GM12878 (cell line): Measurements from ENCODE around the gene YWHAQ. TPM values are rescaled to one million over a fixed set of nuclear protein-coding genes. Genes with fewer than 3 reads are reported as not detected.

Experiments
- ATAC-seq: fragments of 200-7000 bp; cut with Tn5 transposase; 3 replicates; pipeline ENCODE4 v1.9.1; 2020; ENCODE audit warnings: mild to moderate bottlenecking, moderate library complexity
- BruUV-seq: library from RNA; stranded (reverse); fragments of 400-500 nt; replicated peaks from 2 replicates; lab custom pipeline; 2021; lab: Mats Ljungman, UMichigan
- CTCF ChIA-PET: fragments of 300-600 bp; sonication (Branson Sonifier 250); formaldehyde crosslinking; extraction: SDS; loops from one replicate; lab custom pipeline; 2021; ENCODE audit warnings: inconsistent platforms; lab: Yijun Ruan, JAX
- POLR2A ChIA-PET: fragments of 350-600 bp; formaldehyde crosslinking; extraction: SDS; loops from one replicate; lab custom pipeline; 2021; ENCODE audit warnings: inconsistent platforms; lab: Charles Lee
- RAD21 ChIA-PET: fragments of 300-600 bp; sonication (Branson Sonifier 250); formaldehyde crosslinking; loops from one replicate; lab custom pipeline; 2023; ENCODE audit warnings: antibody characterized with exemption; ENCODE audit not compliant: unreplicated experiment; lab: Charles Lee
- SMC1A ChIA-PET: fragments of 300-600 bp; sonication (Branson Sonifier 250); formaldehyde crosslinking; loops from one replicate; lab custom pipeline; 2023; ENCODE audit not compliant: unreplicated experiment, uncharacterized antibody; lab: Charles Lee
- DNase-seq: peaks from one replicate; pipeline ENCODE4 v3.0.0-alpha.2; 2011; ENCODE audit warnings: low read depth, low spot score
- FAIRE-seq: peaks from 3 replicates; lab custom pipeline; 2011; peaks lifted over from hg19 to GRCh38; lab: Jason Lieb, UNC
- H2AFZ ChIP-seq: 2 replicates; pipeline ENCODE4 v1.6.0; 2011; ENCODE audit warnings: low read depth, low read length, control low read depth; ENCODE audit not compliant: control insufficient read depth
- H3K27ac ChIP-seq: 2 replicates; pipeline ENCODE4 v1.5.1; 2011; ENCODE audit warnings: control low read depth; ENCODE audit not compliant: control insufficient read depth, insufficient read depth
- H3K27me3 ChIP-seq, 2 experiments: replicated peaks in 1 of 2; 2 replicates each; pipeline versions ENCODE4 v1.6.0 to v1.6.1; 2011; ENCODE audit warnings: low read length in 1 of 2; ENCODE audit not compliant: control insufficient read depth in 2 of 2, insufficient read depth in 2 of 2
- H3K36me3 ChIP-seq, 2 experiments: 2 replicates each; pipeline ENCODE4 v1.5.1; 2011; ENCODE audit warnings: low read length in 1 of 2; ENCODE audit not compliant: control insufficient read depth in 2 of 2, insufficient read depth in 2 of 2
- H3K4me1 ChIP-seq: 2 replicates; pipeline ENCODE4 v1.6.1; 2011; ENCODE audit warnings: mild to moderate bottlenecking, low read length, moderate library complexity, mixed read lengths; ENCODE audit not compliant: control insufficient read depth, insufficient read depth
- H3K4me2 ChIP-seq: 2 replicates; pipeline ENCODE4 v1.6.0; 2011; ENCODE audit warnings: control low read depth; ENCODE audit not compliant: control insufficient read depth, insufficient read depth
- H3K4me3 ChIP-seq: fragments of 200-600 bp; sonication (generic); 2 replicates; pipeline ENCODE4 v1.5.1; 2016
- H3K79me2 ChIP-seq: 2 replicates; pipeline ENCODE4 v1.6.0; 2011; ENCODE audit warnings: low read length; ENCODE audit not compliant: control insufficient read depth, insufficient read depth
- H3K9ac ChIP-seq: 2 replicates; pipeline ENCODE4 v1.8.0; 2011; ENCODE audit warnings: low read length, control low read depth, mixed read lengths; ENCODE audit not compliant: control insufficient read depth, insufficient read depth
- H3K9me3 ChIP-seq: replicated peaks from 3 replicates; pipeline ENCODE4 v1.5.1; 2011; ENCODE audit warnings: mild to moderate bottlenecking, low read length; ENCODE audit not compliant: control insufficient read depth, insufficient read depth
- H4K20me1 ChIP-seq: 2 replicates; pipeline ENCODE4 v1.6.0; 2011; ENCODE audit not compliant: control insufficient read depth, insufficient read depth
- CBX3 ChIP-seq: fragments of 200-600 bp; sonication (generic); IDR thresholded peaks from 2 replicates; pipeline ENCODE4 v1.6.1; 2016; ENCODE audit warnings: low read depth, borderline replicate concordance
- CBX5 ChIP-seq: sonication (generic); IDR thresholded peaks from 2 replicates; pipeline ENCODE4 v1.6.1; 2016; ENCODE audit warnings: low read depth, moderate library complexity, mild to moderate bottlenecking, inconsistent platforms
- CEBPB ChIP-seq, 2 experiments: fragments of 150-350 bp in 1 of 2; IDR thresholded peaks; 2 replicates each; pipeline ENCODE4 v1.6.1; 2012 to 2014; ENCODE audit warnings: low read depth in 2 of 2, low read length in 2 of 2, borderline replicate concordance in 1 of 2, inconsistent platforms in 1 of 2
- FOXM1 ChIP-seq: IDR thresholded peaks from 2 replicates; pipeline ENCODE4 v1.6.1; 2012; ENCODE audit warnings: low read depth, mild to moderate bottlenecking, inconsistent platforms, low read length, moderate library complexity
- HCFC1 ChIP-seq: fragments of 150-350 bp; IDR thresholded peaks from 2 replicates; pipeline ENCODE4 v1.6.1; 2014; ENCODE audit warnings: low read length
- IKZF1 ChIP-seq: fragments of 450-650 bp; conservative IDR thresholded peaks from 2 replicates; pipeline ENCODE4 v1.6.1; 2017; ENCODE audit warnings: antibody characterized with exemption, mild to moderate bottlenecking
- MEF2B ChIP-seq: fragments of 450-650 bp; IDR thresholded peaks from 2 replicates; pipeline ENCODE4 v1.6.1; 2018; ENCODE audit warnings: mild to moderate bottlenecking, moderate library complexity; ENCODE audit not compliant: partially characterized antibody, poor library complexity, severe bottlenecking
- NBN ChIP-seq: fragments of 450-650 bp; IDR thresholded peaks from 2 replicates; pipeline ENCODE4 v1.6.1; 2016
- NR2F1 ChIP-seq: fragments of 450-650 bp; conservative IDR thresholded peaks from 2 replicates; pipeline ENCODE4 v1.6.1; 2017; ENCODE audit warnings: mild to moderate bottlenecking
- RFX5 ChIP-seq: IDR thresholded peaks from 2 replicates; pipeline ENCODE4 v1.6.1; 2011; ENCODE audit warnings: low read depth, low read length, improper control_type of control experiment
- TCF12 ChIP-seq: IDR thresholded peaks from 2 replicates; pipeline ENCODE4 v1.6.1; 2011; ENCODE audit warnings: low read depth, mild to moderate bottlenecking, low read length
- ZZZ3 ChIP-seq: IDR thresholded peaks from 2 replicates; pipeline ENCODE4 v1.6.1; 2011; ENCODE audit warnings: low read depth; ENCODE audit not compliant: control insufficient read depth, insufficient read length
- whole genome bisulfite sequencing: methylation state at CpG from one replicate; pipeline ENCODE4 v1.1.6; 2016; ENCODE audit warnings: low lambda C conversion rate; ENCODE audit not compliant: insufficient replicate concordance, insufficient coverage; ENCODE audit errors: missing lambda C conversion rate; 5-methylcytosine and 5-hydroxymethylcytosine counted together
- in situ Hi-C: fragments of 300-500 bp; cut with MboI; formaldehyde crosslinking; loops from 9 replicates; pipeline ENCODE4 v1.14.3; 2018; ENCODE audit warnings: mixed read lengths
- intact Hi-C: fragments of 100-400 bp; cut with micrococcal nuclease; formaldehyde crosslinking; loops from one replicate; pipeline ENCODE4 v1.14.2; 2022; ENCODE audit not compliant: unreplicated experiment
- polyA plus RNA-seq, 11 experiments: library from polyadenylated mRNA; depleted of rRNA in 4 of 11; unstranded in 6 of 11; stranded (reverse) in 5 of 11; fragments of >200 nt; fragmentation: Nextera tagmentation in 4 of 11; fragmentation: Illumina TruSeq in 1 of 11; extraction: Ambion mirVana in 4 of 11; extraction: Trizol in 1 of 11; gene quantifications; 1 replicate in 1 of 11; 2 replicates in 10 of 11; pipeline versions ENCODE4 v1.2.1 to v1.2.3, GENCODE V29; 2011 to 2016; ENCODE audit warnings: inconsistent platforms in 2 of 11, missing spikeins in 2 of 11, low read depth in 1 of 11
- total RNA-seq, 4 experiments: library from RNA; depleted of rRNA in 3 of 4; stranded (reverse); fragments of >200 nt in 3 of 4; fragmentation: Illumina TruSeq in 1 of 4; extraction: Trizol in 1 of 4; gene quantifications; 2 replicates each; pipeline versions ENCODE4 v1.2.1 to v1.2.3, GENCODE V29; 2013 to 2021
- TF ChIP-seq, protein P1 (sequence below): IDR thresholded peaks from 2 replicates; pipeline ENCODE4 v1.6.1; 2011; ENCODE audit warnings: low read depth, low read length, improper control_type of control experiment, borderline replicate concordance
- TF ChIP-seq, protein P2 (sequence below): fragments of 450-650 bp; IDR thresholded peaks from 2 replicates; pipeline ENCODE4 v1.6.1; 2017; ENCODE audit warnings: mild to moderate bottlenecking, moderate library complexity
- TF ChIP-seq, protein P3 (sequence below): IDR thresholded peaks from 2 replicates; pipeline ENCODE4 v1.6.1; 2011; ENCODE audit warnings: borderline replicate concordance, low read depth, mild to moderate bottlenecking, moderate library complexity, low read length; ENCODE audit not compliant: insufficient read depth, poor library complexity, severe bottlenecking
- TF ChIP-seq, protein P4 (sequence below): fragments of 450-650 bp; IDR thresholded peaks from 2 replicates; pipeline ENCODE4 v1.6.1; 2014; ENCODE audit warnings: mild to moderate bottlenecking

YWHAQ gene
- total and polyA plus RNA-seq, 10 of the 15 experiments (the other 5 are each of a cell fraction or from before 2014, with no cell fraction given), result 63.0 to 515 (median 219) TPM

GRCh38 chr2:9614562-9614961, 16.2 kb downstream of the YWHAQ start (continued):
- TF ChIP-seq, protein P1, sequence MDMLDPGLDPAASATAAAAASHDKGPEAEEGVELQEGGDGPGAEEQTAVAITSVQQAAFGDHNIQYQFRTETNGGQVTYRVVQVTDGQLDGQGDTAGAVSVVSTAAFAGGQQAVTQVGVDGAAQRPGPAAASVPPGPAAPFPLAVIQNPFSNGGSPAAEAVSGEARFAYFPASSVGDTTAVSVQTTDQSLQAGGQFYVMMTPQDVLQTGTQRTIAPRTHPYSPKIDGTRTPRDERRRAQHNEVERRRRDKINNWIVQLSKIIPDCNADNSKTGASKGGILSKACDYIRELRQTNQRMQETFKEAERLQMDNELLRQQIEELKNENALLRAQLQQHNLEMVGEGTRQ, result no peak
- TF ChIP-seq FOXM1 (no peak), MEF2B (no peak), NR2F1 (no peak), IKZF1 (no peak), CEBPB (IDR thresholded peaks at IDR 0.05; ENCODE audit: borderline replicate concordance in 1 of 2, low read depth in 2 of 2, low read length in 2 of 2) (no peak)

DNA sequence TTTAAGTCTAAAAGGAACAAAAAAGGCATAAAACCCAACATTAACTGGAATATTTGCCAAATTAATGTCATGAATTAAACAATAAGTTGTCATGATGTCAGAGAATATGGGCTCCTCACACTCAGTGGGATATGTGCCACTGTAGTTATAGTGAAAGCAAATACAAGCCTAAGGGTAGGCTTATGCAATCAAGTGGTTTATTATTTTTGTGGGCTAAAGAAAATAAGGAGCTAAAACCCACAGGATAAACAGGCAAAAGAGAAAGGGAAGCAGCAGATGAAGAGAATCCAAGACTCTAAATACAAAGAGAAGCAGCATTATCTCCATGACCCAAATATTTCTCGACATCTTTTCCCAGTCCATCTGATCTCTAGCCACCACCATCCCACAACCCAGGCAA, 17.5 kb downstream of the YWHAQ start:
- Histone ChIP-seq H3K9ac (no peak overlapping the region), H3K4me2 (no peak overlapping the region), H3K36me3 (peaks cover 2 to 9% of the 10 kb centered on the region in 2 experiments), H2AFZ (no peak overlapping the region), H3K9me3 (no peaks in the 10 kb centered on the region), H3K4me1 (peaks cover 6% of the 10 kb centered on the region; the same call in 1 of the 2 replicates), H3K4me3 (no peak overlapping the region), H3K79me2 (peaks cover 87% of the 10 kb centered on the region), H4K20me1 (no peaks in the 10 kb centered on the region), H3K27me3 (no peaks in the 10 kb centered on the region), H3K27ac (no peak overlapping the region)
- ChIA-PET CTCF (no interaction called here), POLR2A (interaction anchor here (0.6 kb wide), 1 partner anchor 1806 kb away, joined by 3 read pairs; no protein-coding TSS in a partner anchor), SMC1A (interaction anchor here (1.1 to 2.0 kb wide), 2 partner anchors 16 to 17 kb away, joined by 3 to 6 read pairs; no protein-coding TSS in a partner anchor), RAD21 (no interaction called here)
- intact Hi-C loops (no loop called here), in situ Hi-C loops (no loop called here)
- 100% methylated on average over 1 of the region's 1 CpG for WGBS
- DNase-seq (no peak), FAIRE-seq (no peak), ATAC-seq (no peak)
- BruUV-seq, result no TSS peak
- TF ChIP-seq, protein P2, sequence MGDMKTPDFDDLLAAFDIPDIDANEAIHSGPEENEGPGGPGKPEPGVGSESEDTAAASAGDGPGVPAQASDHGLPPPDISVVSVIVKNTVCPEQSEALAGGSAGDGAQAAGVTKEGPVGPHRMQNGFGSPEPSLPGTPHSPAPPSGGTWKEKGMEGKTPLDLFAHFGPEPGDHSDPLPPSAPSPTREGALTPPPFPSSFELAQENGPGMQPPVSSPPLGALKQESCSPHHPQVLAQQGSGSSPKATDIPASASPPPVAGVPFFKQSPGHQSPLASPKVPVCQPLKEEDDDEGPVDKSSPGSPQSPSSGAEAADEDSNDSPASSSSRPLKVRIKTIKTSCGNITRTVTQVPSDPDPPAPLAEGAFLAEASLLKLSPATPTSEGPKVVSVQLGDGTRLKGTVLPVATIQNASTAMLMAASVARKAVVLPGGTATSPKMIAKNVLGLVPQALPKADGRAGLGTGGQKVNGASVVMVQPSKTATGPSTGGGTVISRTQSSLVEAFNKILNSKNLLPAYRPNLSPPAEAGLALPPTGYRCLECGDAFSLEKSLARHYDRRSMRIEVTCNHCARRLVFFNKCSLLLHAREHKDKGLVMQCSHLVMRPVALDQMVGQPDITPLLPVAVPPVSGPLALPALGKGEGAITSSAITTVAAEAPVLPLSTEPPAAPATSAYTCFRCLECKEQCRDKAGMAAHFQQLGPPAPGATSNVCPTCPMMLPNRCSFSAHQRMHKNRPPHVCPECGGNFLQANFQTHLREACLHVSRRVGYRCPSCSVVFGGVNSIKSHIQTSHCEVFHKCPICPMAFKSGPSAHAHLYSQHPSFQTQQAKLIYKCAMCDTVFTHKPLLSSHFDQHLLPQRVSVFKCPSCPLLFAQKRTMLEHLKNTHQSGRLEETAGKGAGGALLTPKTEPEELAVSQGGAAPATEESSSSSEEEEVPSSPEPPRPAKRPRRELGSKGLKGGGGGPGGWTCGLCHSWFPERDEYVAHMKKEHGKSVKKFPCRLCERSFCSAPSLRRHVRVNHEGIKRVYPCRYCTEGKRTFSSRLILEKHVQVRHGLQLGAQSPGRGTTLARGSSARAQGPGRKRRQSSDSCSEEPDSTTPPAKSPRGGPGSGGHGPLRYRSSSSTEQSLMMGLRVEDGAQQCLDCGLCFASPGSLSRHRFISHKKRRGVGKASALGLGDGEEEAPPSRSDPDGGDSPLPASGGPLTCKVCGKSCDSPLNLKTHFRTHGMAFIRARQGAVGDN, result no peak
- TF ChIP-seq IKZF1, result no peak
- no peak for TF ChIP-seq CBX3
- TF ChIP-seq HCFC1, result no peak
- no peak for TF ChIP-seq RFX5
- TF ChIP-seq, protein P3, sequence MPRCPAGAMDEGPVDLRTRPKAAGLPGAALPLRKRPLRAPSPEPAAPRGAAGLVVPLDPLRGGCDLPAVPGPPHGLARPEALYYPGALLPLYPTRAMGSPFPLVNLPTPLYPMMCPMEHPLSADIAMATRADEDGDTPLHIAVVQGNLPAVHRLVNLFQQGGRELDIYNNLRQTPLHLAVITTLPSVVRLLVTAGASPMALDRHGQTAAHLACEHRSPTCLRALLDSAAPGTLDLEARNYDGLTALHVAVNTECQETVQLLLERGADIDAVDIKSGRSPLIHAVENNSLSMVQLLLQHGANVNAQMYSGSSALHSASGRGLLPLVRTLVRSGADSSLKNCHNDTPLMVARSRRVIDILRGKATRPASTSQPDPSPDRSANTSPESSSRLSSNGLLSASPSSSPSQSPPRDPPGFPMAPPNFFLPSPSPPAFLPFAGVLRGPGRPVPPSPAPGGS, result no peak
- no peak for TF ChIP-seq NBN
- no peak for TF ChIP-seq CBX5
- TF ChIP-seq, protein P4, sequence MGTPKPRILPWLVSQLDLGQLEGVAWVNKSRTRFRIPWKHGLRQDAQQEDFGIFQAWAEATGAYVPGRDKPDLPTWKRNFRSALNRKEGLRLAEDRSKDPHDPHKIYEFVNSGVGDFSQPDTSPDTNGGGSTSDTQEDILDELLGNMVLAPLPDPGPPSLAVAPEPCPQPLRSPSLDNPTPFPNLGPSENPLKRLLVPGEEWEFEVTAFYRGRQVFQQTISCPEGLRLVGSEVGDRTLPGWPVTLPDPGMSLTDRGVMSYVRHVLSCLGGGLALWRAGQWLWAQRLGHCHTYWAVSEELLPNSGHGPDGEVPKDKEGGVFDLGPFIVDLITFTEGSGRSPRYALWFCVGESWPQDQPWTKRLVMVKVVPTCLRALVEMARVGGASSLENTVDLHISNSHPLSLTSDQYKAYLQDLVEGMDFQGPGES, result no peak
- TF ChIP-seq ZZZ3, result no peak
- TF ChIP-seq TCF12, result no peak
